ENCODE measurements around the gene PTP4A1.
A peak's percentile ranks its signal among the peaks of the same experiment; 100 is the strongest.

The PTP4A1 gene

GRCh38 chr6:63527658-63528514, 44.4 kb upstream of the PTP4A1 start:
- ATAC-seq, result peak; percentile 95
- TF ChIP-seq TCF4 (CRISPR knock-in tag; IDR thresholded peaks at IDR 0.05; ENCODE audit: borderline replicate concordance) (no peak), ZFP3 (CRISPR knock-in tag; IDR thresholded peaks at IDR 0.05) (no peak), ZNF8 (CRISPR knock-in tag; IDR thresholded peaks at IDR 0.05) (no peak), OSR1 (CRISPR knock-in tag; IDR thresholded peaks at IDR 0.05) (no peak), TOX (CRISPR knock-in tag; IDR thresholded peaks at IDR 0.05; ENCODE audit: borderline replicate concordance) (peak; percentile 97), ISL1 (CRISPR knock-in tag; IDR thresholded peaks at IDR 0.05) (peak; percentile 70), POU6F1 (CRISPR knock-in tag; IDR thresholded peaks at IDR 0.05; ENCODE audit: borderline replicate concordance, low read depth) (no peak), ZNF70 (CRISPR knock-in tag; IDR thresholded peaks at IDR 0.05) (no peak), ESRRG (CRISPR knock-in tag; IDR thresholded peaks at IDR 0.05) (no peak), PATZ1 (CRISPR knock-in tag; IDR thresholded peaks at IDR 0.05; ENCODE audit: borderline replicate concordance) (peak; percentile 77; the same call in 1 of the 2 replicates), CREB5 (CRISPR knock-in tag; IDR thresholded peaks at IDR 0.05; ENCODE audit: low read depth) (peak; percentile 65; the same call in 1 of the 2 replicates), ZC3H10 (CRISPR knock-in tag; IDR thresholded peaks at IDR 0.05) (peak; percentile 64; the same call in 1 of the 2 replicates), ARNTL (CRISPR knock-in tag; IDR thresholded peaks at IDR 0.05; ENCODE audit: borderline replicate concordance, low read depth) (no peak), ZFP30 (CRISPR knock-in tag; IDR thresholded peaks at IDR 0.05) (no peak), CSRNP3 (CRISPR knock-in tag; IDR thresholded peaks at IDR 0.05) (no peak), RARB (CRISPR knock-in tag; IDR thresholded peaks at IDR 0.05) (peak; percentile 74), CSDC2 (CRISPR knock-in tag; IDR thresholded peaks at IDR 0.05) (no peak), TSHZ2 (CRISPR knock-in tag; IDR thresholded peaks at IDR 0.05) (no peak), BACH2 (CRISPR knock-in tag; IDR thresholded peaks at IDR 0.05; ENCODE audit: borderline replicate concordance) (no peak), GLIS3 (CRISPR knock-in tag; IDR thresholded peaks at IDR 0.05) (no peak), SNAI2 (CRISPR knock-in tag; IDR thresholded peaks at IDR 0.05) (0 out of 2 replicates have a peak, but pooled peaks have one; percentile 17), ZNF565 (CRISPR knock-in tag; conservative IDR thresholded peaks at IDR 0.05; ENCODE audit: low read depth) (no peak), PPARA (CRISPR knock-in tag; IDR thresholded peaks at IDR 0.05; ENCODE audit: borderline replicate concordance) (no peak)

DNA sequence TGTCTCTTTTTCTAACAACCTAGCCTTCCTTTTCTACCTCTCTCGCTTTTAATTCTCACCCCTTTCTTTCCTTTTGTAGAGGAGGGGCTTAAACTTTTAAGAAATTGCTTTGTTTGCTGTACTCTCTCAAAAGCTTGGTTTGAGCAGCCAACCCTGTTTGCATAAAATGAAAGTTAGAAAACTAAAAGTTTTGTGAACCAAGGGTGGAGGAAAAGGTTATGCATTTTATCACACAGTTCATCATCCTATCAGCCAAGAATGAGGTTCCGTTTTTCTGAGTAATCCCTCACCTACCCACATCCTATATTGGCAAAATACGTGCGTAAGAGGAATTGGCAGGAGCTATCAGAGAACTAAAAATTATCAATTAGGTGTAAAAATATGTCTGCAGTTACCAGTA, 42.8 kb upstream of the PTP4A1 start:
- ATAC-seq, result no peak
- TF ChIP-seq TOX (CRISPR knock-in tag; IDR thresholded peaks at IDR 0.05; ENCODE audit: borderline replicate concordance) (peak; percentile 80; the same call in 1 of the 2 replicates), ZC3H10 (CRISPR knock-in tag; IDR thresholded peaks at IDR 0.05) (no peak; the same call in 1 of the 2 replicates), ZFP30 (CRISPR knock-in tag; IDR thresholded peaks at IDR 0.05) (no peak), CREB5 (CRISPR knock-in tag; IDR thresholded peaks at IDR 0.05; ENCODE audit: low read depth) (no peak)

Data from SK-N-SH treated with all-trans-retinoic acid at 6 μM for 48 hours (cell line).